Mesenteric fat pad (tissue), 1 donor: ENCODE measurements around the gene DDAH1. TPM values are rescaled to one million over a fixed set of nuclear protein-coding genes. Genes with fewer than 3 reads are reported as not detected.

Source experiments
- DNase-seq: peaks from one replicate; pipeline ENCODE4 v3.0.0-alpha.2; 2020; ENCODE audit warnings: low spot score
- total RNA-seq: library from RNA; stranded (reverse); fragmentation: NEBNext Ultra II Directional; extraction: Animal tissue kit (Norgen Biotek cat#: 25700); gene quantifications from one replicate; pipeline ENCODE4 v1.2.1, GENCODE V29; 2021
- donor health status: DM: yes; HTN: yes; CAD: no.

DDAH1 gene
- total RNA-seq, 1 donor from 2014 or later, result 15.4 TPM

DNA sequence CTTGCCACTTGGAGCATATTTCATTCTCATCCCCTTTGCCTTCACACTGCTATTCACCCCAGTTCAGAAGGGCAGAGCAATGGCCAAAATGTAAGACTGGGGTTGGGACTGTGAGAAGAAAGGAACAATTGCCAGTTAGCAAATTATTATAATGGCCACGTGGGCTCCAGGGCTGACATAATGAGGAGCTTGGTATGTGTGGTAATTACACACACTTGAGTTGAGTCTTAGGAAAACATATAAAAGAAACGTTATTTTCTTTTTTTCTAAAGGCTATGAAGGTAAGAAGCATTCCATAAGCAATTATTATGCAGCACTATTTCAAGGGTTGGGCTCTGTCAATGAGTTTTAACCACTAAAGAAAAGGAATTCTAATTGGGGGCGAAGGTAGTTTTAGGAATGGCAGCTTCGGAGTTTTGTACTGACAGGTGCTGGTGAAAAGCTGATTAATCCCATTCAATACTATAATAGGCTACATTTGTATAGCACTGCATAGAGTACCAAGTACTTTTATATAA lies 156.1 kb downstream of the DDAH1 start:
- no peak for DNase-seq

DNA sequence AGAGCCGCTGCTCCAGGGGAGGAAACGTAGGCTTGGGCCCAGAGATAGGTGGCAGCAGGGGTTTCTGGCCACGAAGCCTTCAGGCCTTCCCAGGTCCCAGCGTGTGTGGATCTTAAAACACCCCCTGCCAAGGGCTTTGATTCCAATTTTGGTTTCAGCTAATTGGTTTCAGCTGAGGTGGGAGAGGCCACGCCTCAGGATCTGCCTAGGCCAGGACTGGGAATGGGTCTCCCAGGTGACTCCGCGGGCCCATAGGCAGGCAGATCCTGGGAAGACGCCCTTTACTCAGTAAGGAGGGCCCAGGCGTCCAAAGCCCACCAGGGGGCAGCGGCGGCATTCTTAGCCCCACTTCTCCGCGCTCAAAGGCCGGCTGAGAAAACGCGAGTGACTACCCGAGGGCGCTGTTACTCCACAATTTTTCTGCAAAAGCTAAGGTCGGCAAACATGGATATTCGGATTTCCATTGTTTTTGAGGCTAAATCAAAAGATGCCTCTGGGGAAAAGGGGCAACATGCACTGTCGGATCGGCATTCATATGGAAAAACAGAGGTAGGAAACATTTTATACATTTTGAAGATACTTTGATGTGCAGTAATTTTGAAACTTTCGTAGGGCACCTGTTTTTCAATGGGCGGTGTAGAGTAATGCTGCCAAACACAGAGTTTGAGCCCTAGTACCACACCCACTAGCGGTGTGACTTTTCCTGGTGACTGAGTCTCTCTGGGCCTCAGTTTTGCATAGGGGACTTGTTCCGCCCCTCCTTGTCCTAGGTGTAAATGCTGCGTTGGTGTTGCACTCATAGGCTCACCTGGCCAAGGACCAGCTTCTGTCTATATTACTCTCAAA lies 156.7 kb downstream of the DDAH1 start:
- DNase-seq, result peak; percentile 93

DNA sequence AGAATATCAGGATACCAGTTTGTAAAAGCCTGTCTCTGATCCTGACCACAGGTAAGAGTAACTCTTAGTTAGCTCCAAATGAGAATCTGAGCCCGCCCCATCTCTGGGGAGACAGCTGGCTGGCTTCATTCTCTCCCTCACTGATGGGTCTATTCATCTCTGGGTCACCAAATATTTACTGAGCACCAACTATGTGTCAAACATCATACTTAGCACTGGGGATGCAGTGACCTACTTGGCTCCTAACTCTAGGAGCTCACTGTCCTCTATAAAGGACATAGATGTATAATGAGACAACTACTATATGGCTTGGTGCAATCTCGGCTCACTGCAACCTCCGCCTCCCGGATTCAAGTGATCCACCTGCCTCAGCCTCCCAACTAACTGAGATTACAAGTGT lies 158.7 kb downstream of the DDAH1 start:
- DNase-seq, result no peak

GRCh38 chr1:85303440-85304162 lies 161.4 kb downstream of the DDAH1 start:
- DNase-seq, result no peak

DNA sequence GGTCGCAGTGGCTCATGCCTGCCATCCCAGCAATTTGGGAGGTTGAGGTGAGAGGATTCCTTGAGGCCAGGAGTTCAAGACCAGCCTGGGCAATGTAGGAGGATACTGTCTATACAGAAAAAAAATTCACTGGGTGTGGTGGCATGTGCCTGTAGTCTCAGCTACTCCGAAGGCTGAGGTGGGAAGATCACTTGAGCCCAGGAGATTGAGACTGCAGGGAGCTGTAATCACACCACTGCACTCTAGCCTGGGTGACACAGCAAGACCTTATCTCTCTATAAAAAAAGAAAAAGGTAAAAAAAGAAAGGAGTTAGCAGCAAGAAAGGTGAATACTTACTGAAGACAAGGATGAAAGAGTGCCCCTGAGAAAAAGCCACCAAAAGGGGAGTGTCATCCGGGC lies 164.8 kb downstream of the DDAH1 start:
- DNase-seq, result no peak

GRCh38 chr1:85297855-85298629 lies 166.9 kb downstream of the DDAH1 start:
- no peak for DNase-seq

GRCh38 chr1:85297538-85297854 lies 167.5 kb downstream of the DDAH1 start:
- no peak for DNase-seq

DNA sequence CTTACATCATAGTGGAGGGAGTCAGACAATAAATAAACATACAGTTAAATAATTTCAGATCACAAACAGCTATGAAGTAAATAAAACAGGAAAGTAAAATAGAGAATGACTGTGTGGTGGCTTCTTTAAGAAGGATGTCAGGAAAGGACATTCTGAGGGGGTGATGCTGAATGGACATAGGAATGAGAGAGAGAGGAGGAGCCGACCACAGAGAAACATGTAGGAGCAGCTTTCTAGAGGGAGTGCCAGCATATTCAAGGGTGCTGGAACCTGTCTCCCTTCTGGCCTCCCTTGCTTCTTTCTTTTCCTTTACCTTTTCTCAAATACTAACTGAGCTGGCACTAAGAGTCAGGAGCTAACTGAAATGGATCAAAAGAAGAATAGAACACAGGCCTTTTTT lies 168.0 kb downstream of the DDAH1 start:
- no peak for DNase-seq

GRCh38 chr1:85295654-85296053 lies 169.3 kb downstream of the DDAH1 start:
- no peak for DNase-seq

DNA sequence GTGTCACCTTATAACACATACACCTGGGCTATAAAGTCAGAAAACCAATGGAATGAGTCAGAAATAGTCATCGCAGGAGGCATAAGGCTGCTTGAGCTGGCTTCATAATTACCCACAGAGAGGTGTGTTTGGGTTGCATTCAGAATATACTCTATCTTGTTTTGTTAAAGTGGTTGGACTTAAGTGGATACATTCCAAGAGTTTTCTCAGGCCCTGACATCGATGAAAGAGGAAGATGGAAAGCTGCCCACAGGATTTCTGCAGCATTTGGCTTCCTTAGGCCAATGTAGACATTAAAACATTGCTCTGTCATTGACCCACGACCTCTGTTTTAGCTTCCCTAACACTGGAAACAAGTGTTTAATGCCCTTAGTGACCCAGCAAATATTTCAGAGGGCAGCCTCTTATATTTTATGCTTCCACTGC lies 169.9 kb downstream of the DDAH1 start:
- DNase-seq, result no peak

- no peak for DNase-seq
These were observed 174.1 kb downstream of the DDAH1 start for GRCh38 chr1:85290826-85291225.

DNA sequence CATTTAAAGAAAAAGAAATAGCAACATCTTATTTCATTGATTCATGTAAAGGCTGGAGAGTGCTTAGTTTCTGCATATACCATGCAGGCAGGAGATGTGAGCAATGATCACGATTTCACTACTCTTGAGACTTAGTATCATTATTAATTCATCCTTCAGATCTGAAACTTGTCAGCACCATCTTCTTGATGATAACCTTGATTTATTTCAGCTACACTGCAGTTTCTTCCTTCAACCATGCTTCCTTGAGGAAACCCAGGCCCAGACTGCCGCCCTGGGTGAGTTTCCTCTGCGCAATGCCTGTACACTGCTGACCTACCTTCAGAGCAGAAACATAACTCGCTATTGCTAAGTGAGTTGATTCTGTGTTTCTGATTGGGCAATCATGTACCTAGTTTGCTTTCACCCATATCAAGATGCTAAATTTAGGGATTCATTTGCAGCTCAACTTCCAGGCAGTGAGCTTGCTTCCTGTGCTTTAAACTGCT lies 175.1 kb downstream of the DDAH1 start:
- DNase-seq, result no peak

DNA sequence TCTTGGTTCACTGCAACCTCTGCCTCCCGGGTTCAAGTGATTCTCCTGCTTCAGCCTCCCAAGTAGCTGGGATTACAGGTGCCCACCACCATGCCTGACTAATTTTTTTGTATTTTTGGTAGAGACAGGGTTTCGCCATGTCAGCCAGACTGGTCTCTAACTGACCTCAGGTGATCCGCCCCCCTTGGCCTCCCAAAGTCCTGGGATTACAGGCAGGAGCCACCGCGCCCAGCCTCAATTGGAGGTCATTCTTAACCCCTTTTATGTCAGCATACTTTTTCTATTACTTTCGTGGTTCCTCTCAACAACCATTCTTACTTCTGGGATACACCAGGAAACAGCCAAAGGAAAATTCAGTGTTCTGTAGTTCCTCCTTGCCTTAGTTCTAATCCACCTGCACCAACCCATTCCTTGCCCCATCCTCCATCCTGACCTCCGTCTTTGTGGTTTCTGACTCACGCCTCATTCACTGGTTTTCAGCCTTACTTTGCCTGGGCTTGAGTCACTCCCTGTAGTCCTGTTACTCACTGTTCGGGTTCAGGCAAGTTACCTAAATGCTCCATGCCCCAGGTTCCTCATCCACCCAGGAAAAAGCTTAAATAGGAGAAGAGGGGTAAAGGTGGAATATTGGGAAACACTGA lies 175.6 kb downstream of the DDAH1 start:
- DNase-seq, result no peak

- no peak for DNase-seq
These were observed 180.8 kb downstream of the DDAH1 start for GRCh38 chr1:85284202-85284601.

DNA sequence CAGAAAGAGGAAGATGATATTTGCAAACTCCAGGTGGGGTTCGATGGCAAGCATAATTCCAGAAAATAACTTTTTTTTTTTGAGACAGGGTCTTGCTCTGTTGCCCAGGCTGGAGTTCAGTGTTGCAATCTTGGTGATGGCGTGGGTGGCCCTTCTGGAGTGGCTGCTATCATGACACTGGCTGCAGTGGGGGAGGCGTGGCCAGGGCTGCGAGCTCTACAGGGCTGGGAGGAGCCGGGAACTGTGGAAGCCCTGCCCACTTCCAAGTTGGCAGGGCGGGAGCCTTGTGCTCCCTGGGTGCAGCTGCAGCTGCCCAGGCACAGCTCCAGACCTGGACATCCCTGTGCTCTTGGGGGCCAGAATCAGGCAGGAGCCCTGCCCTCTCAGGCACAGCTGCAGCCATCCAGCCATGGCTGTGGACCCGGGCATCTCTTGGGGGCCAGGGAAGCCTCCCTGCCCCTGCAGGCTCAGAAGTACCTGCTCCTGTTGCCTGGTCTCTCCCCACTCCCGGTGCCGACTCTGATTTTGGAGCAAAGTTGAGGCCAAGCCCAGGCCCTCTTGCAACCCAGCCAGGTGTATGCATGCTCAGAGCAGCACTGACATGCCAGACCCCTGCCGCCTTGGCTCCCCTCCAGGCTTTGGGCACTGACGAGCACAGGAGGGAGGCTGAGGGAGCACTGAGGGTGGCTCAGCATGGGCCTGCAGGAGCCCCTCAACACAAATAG lies 181.3 kb downstream of the DDAH1 start:
- DNase-seq, result no peak

DNA sequence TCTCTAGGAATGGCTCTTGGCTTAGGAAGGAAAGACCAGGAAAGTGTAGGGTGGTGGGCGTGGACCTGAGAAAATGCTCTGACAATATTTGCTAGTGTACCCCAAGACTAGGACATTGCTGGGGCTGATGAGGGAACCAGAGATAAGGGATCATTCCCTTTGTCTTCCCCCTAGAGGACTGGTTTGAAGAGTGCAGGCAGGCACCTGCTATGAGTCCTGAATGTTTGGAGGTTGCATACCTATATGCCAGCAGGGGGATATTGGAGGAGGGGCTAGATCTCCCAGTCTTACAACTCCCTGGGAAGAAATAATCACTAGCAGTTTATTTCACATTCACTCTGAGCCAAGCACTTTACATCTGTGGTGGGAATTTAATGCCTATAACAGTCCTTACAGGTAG lies 182.5 kb downstream of the DDAH1 start:
- no peak for DNase-seq

DNA sequence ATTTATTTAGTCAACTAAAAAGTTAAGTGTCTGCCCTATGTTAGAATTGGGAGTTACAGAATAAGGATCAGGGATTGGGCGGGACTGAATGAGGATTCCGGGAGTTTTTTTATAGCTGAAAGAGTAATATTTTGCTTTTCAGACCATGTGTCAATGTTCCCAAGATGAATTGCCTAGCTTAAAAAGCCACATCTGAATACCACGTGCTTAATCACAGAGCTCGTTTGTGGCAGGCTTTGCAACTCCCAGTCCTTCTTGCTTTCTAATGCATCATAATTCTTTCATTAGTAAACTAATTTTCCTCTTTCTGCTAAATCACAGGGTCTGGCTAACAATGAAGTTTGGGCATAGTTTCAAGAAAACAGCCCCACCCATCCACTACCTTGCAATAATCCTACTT lies 184.3 kb downstream of the DDAH1 start:
- no peak for DNase-seq

GRCh38 chr1:85279458-85280080 lies 185.4 kb downstream of the DDAH1 start:
- no peak for DNase-seq

GRCh38 chr1:85278853-85279314 lies 186.1 kb downstream of the DDAH1 start:
- no peak for DNase-seq

DNA sequence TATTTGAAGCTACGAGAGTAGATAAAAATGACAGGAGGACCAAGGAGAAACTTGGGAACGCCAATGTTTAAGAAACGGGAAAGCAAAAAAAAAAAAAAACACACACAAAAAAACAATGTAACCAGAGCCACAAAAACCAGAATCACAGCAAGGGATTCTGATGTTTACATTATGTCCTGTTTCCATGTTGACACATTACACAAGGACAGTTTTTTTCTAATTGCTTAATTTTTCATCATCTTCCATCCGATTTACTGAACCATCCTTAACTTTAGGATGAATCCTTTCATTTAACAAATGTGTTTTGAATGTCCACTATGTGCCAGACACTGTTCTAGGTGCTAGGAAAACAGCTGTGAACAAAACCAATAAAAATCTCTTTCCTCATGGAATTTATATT lies 187.2 kb downstream of the DDAH1 start:
- DNase-seq, result no peak
